K562 (cell line): ENCODE measurements around the gene PDCD6IP. TPM values are rescaled to one million over a fixed set of nuclear protein-coding genes. Genes with fewer than 3 reads are reported as not detected.

Source experiments
- ATAC-seq: fragments of 200-7000 bp; cut with Tn5 transposase; 3 replicates; pipeline ENCODE4 v1.9.1; 2020; ENCODE audit warnings: moderate library complexity
- Bru-seq: library from RNA; stranded (reverse); fragments of 400-500 nt; gene quantifications from one replicate; lab custom pipeline; 2021; lab: Mats Ljungman, UMichigan
- BruChase-seq, 2 experiments: library from RNA; stranded (reverse); fragments of 400-500 nt; gene quantifications; one replicate each; lab custom pipeline; 2021; lab: Mats Ljungman, UMichigan
- BruUV-seq: library from RNA; stranded (reverse); fragments of 400-500 nt; replicated peaks from 2 replicates; lab custom pipeline; 2021; lab: Mats Ljungman, UMichigan
- CTCF ChIA-PET: fragments of 300-600 bp; formaldehyde crosslinking; extraction: SDS; loops from one replicate; lab custom pipeline; 2021; ENCODE audit warnings: low intra/inter-chr PET ratio; lab: Yijun Ruan, JAX
- POLR2A ChIA-PET: fragments of 300-600, 350-650 bp; sonication (Branson Sonifier 250); formaldehyde crosslinking; extraction: SDS; loops from one replicate; lab custom pipeline; 2021; ENCODE audit warnings: antibody characterized with exemption, inconsistent platforms; lab: Yijun Ruan, JAX
- DNase-seq, 4 experiments: peaks; one replicate each; pipeline versions ENCODE4 v3.0.0 to v3.0.0-alpha.2; 2011 to 2018; ENCODE audit warnings: low spot score in 3 of 4, mixed read lengths in 3 of 4; ENCODE audit errors: extremely low read depth in 1 of 4
- FAIRE-seq: peaks from 2 replicates; lab custom pipeline; 2011; peaks lifted over from hg19 to GRCh38; lab: Jason Lieb, UNC
- H2AFZ ChIP-seq: 2 replicates; pipeline ENCODE4 v1.6.0; 2011; ENCODE audit warnings: low read depth, low read length, control low read depth, inconsistent platforms
- H3K27ac ChIP-seq: fragments of 200-600 bp; 3 replicates; pipeline ENCODE4 v1.8.0; 2011; ENCODE audit warnings: low read depth, mild to moderate bottlenecking, control low read depth, inconsistent platforms, low read length, moderate library complexity, mixed read lengths; ENCODE audit errors: extremely low read depth
- H3K27me3 ChIP-seq, 2 experiments: fragments of 300-600 bp in 1 of 2; 2 replicates in 1 of 2; 3 replicates in 1 of 2; pipeline versions ENCODE4 v1.6.0 to v1.8.0; 2011; ENCODE audit warnings: inconsistent platforms in 2 of 2, low read length in 2 of 2, mild to moderate bottlenecking in 1 of 2, mixed read lengths in 1 of 2, moderate library complexity in 1 of 2; ENCODE audit not compliant: control insufficient read depth in 2 of 2, insufficient read depth in 2 of 2
- H3K36me3 ChIP-seq: fragments of 300-600 bp; 3 replicates; pipeline ENCODE4 v1.8.0; 2011; ENCODE audit warnings: mild to moderate bottlenecking, low read length, inconsistent platforms; ENCODE audit not compliant: control insufficient read depth, insufficient read depth
- H3K4me1 ChIP-seq, 2 experiments: fragments of 200-600 bp in 1 of 2; replicated peaks in 1 of 2; 2 replicates in 1 of 2; 3 replicates in 1 of 2; pipeline versions ENCODE4 v1.5.1 to v1.8.0; 2011; ENCODE audit warnings: inconsistent platforms in 2 of 2, low read length in 2 of 2, mild to moderate bottlenecking in 1 of 2, mixed read lengths in 1 of 2, moderate library complexity in 1 of 2; ENCODE audit not compliant: control insufficient read depth in 2 of 2, insufficient read depth in 2 of 2
- H3K4me2 ChIP-seq: 2 replicates; pipeline ENCODE4 v1.6.1; 2011; ENCODE audit warnings: low read length, control low read depth, inconsistent platforms, mixed read lengths; ENCODE audit not compliant: insufficient read depth
- H3K4me3 ChIP-seq: fragments of 200-600 bp; sonication (generic), shearing (Covaris generic); 2 replicates; pipeline ENCODE4 v1.5.1; 2016; ENCODE audit warnings: control low read depth, inconsistent platforms
- H3K79me2 ChIP-seq: fragments of 200-600 bp; 3 replicates; pipeline ENCODE4 v1.8.0; 2011; ENCODE audit warnings: low read length, inconsistent platforms; ENCODE audit not compliant: control insufficient read depth, insufficient read depth
- H3K9ac ChIP-seq, 2 experiments: 2 replicates each; pipeline versions ENCODE4 v1.6.0 to v1.6.1; 2011; ENCODE audit warnings: low read depth in 2 of 2, low read length in 2 of 2, control low read depth in 1 of 2, inconsistent platforms in 1 of 2, mild to moderate bottlenecking in 1 of 2, mixed read lengths in 1 of 2; ENCODE audit not compliant: insufficient read depth in 1 of 2
- H3K9me1 ChIP-seq: one replicate; pipeline ENCODE4 v1.6.0; 2011; ENCODE audit warnings: inconsistent platforms, mild to moderate bottlenecking, low read length, moderate library complexity; ENCODE audit not compliant: control insufficient read depth, insufficient read depth
- H3K9me3 ChIP-seq: replicated peaks from 2 replicates; pipeline ENCODE4 v1.5.1; 2011; ENCODE audit warnings: low read depth, low read length, inconsistent platforms; ENCODE audit not compliant: control insufficient read depth, insufficient read depth
- H4K20me1 ChIP-seq: replicated peaks from 2 replicates; pipeline ENCODE4 v1.6.1; 2011; ENCODE audit warnings: low read length, inconsistent platforms, mixed read lengths; ENCODE audit not compliant: control insufficient read depth, insufficient read depth
- GTF2F1 ChIP-seq: IDR thresholded peaks from 2 replicates; pipeline ENCODE4 v1.6.1; 2011; ENCODE audit warnings: low read depth, low read length, improper control_type of control experiment
- ZNF280A ChIP-seq: fragments of 450-650 bp; IDR thresholded peaks from 2 replicates; pipeline ENCODE4 v1.6.1; 2018; ENCODE audit warnings: mild to moderate bottlenecking, low read depth; ENCODE audit not compliant: partially characterized antibody
- WGBS: fragments of 100-300 bp; shearing (Covaris generic); methylation state at CpG from one replicate; pipeline ENCODE4 v1.1.6; 2016; ENCODE audit warnings: low coverage, mixed read lengths; ENCODE audit not compliant: insufficient coverage; ENCODE audit errors: missing lambda C conversion rate; 5-methylcytosine and 5-hydroxymethylcytosine counted together
- in situ Hi-C: fragments of 300-500 bp; cut with MboI; formaldehyde crosslinking; loops from 4 replicates; pipeline ENCODE4 v1.15.0; 2018; ENCODE audit warnings: inconsistent platforms, mixed read lengths
- intact Hi-C: fragments of 100-400 bp; cut with micrococcal nuclease; formaldehyde crosslinking; loops from 2 replicates; pipeline ENCODE4 v1.14.2; 2022
- long read RNA-seq, 3 experiments: library from polyadenylated mRNA in 2 of 3; library from RNA in 1 of 3; unstranded in 2 of 3; stranded (forward) in 1 of 3; transcript quantifications; one replicate each; pipeline ENCODE4 v2.0.0, GENCODE V29; 2019 to 2022
- polyA minus RNA-seq, 3 experiments: library from RNA; depleted of rRNA, polyadenylated mRNA; stranded (reverse); fragments of >200 nt; gene quantifications; 2 replicates each; pipeline ENCODE4 v1.2.3, GENCODE V29; 2011
- polyA plus RNA-seq, 8 experiments: library from polyadenylated mRNA; depleted of rRNA in 4 of 8; stranded (reverse) in 5 of 8; unstranded in 3 of 8; fragments of >200 nt; fragmentation: Nextera tagmentation in 2 of 8; fragmentation: Illumina TruSeq in 1 of 8; extraction: Ambion mirVana in 2 of 8; extraction: Trizol in 1 of 8; gene quantifications; 2 replicates each; pipeline versions ENCODE4 v1.2.1 to v1.2.3, GENCODE V29; 2011 to 2014; ENCODE audit warnings: inconsistent platforms in 1 of 8, missing spikeins in 1 of 8
- total RNA-seq, 7 experiments: library from RNA; depleted of rRNA in 6 of 7; stranded (reverse); fragments of >200 nt in 6 of 7; fragmentation: Illumina TruSeq in 2 of 7; extraction: Trizol in 2 of 7; gene quantifications; 2 replicates each; pipeline versions ENCODE4 v1.2.1 to v1.2.3, GENCODE V29; 2011 to 2021; ENCODE audit warnings: low replicate concordance in 1 of 7

The PDCD6IP gene
- total RNA-seq (2011; cell fraction: chromatin; rRNA removed; ENCODE audit: low replicate concordance), result 160 and 344 TPM in 2 replicates
- total RNA-seq (2011; cell fraction: nucleolus; rRNA removed), result 122 and 124 TPM in 2 replicates
- total RNA-seq (2011; cell fraction: nucleoplasm; rRNA removed), result 160 and 236 TPM in 2 replicates
- 118 and 141 TPM in 2 replicates for total RNA-seq (2014; rRNA removed)
- 163 and 187 TPM in 2 replicates for total RNA-seq (2014; rRNA removed; fragmentation: Illumina TruSeq; extraction: Trizol)
- 158 and 168 TPM in 2 replicates for total RNA-seq (2015; rRNA removed; fragmentation: Illumina TruSeq; extraction: Trizol)
- 265 and 302 TPM in 2 replicates for total RNA-seq (2021)
- 275 and 299 TPM in 2 replicates for polyA plus RNA-seq (2011; rRNA removed)
- polyA plus RNA-seq (2011; cell fraction: cytosol; rRNA removed), result 109 and 253 TPM in 2 replicates
- 419 and 457 TPM in 2 replicates for polyA plus RNA-seq (2011; cell fraction: nucleus; rRNA removed)
- polyA plus RNA-seq (2012), result 121 and 225 TPM in 2 replicates
- 90.9 and 107 TPM in 2 replicates for polyA plus RNA-seq (2014; fragmentation: Illumina TruSeq; extraction: Trizol)
- 10 to 100 TPM; 40.2 to 57.6 TPM for polyA plus RNA-seq (2014; fragmentation: Nextera tagmentation; extraction: Ambion mirVana)
- 90.5 and 122 TPM in 2 replicates for polyA plus RNA-seq (2014; rRNA removed)
- 221 and 245 TPM in 2 replicates for polyA minus RNA-seq (2011; rRNA and poly(A)+ RNA removed)
- 240 and 262 TPM in 2 replicates for polyA minus RNA-seq (2011; cell fraction: cytosol; rRNA and poly(A)+ RNA removed)
- polyA minus RNA-seq (2011; cell fraction: nucleus; rRNA and poly(A)+ RNA removed), result 269 and 348 TPM in 2 replicates
- Bru-seq, nascent RNA, result percentile 93 among the genes with signal in this experiment
- percentile 95 among the genes with signal in this experiment for BruChase-seq, experiment 1, labeled RNA remaining after a 2-hour chase
- BruChase-seq, experiment 2, labeled RNA remaining after a 6-hour chase, result percentile 95 among the genes with signal in this experiment
- long read RNA-seq, experiment 1, full-length matches to known transcripts, result 208 of 374 reads
- long read RNA-seq, experiment 1, partial matches to known transcripts, result 145 of 374 reads
- long read RNA-seq, experiment 1, other reads (novel, unspliced or antisense), result 21 of 374 reads
- long read RNA-seq, experiment 2, full-length matches to known transcripts, result 34 of 108 reads
- long read RNA-seq, experiment 2, partial matches to known transcripts, result 35 of 108 reads
- long read RNA-seq, experiment 2, other reads (novel, unspliced or antisense), result 39 of 108 reads
- long read RNA-seq, experiment 3, full-length matches to known transcripts, result 54 of 104 reads
- long read RNA-seq, experiment 3, partial matches to known transcripts, result 16 of 104 reads
- long read RNA-seq, experiment 3, other reads (novel, unspliced or antisense), result 34 of 104 reads

GRCh38 chr3:33798418-33799201 lies at the start of gene PDCD6IP:
Gene PDCD6IP, plus strand, starts transcription at chr3:33798630. Its CDS starts 99 bp downstream, at chr3:33798729.
- H3K9me1 ChIP-seq, result no peaks in the 10 kb centered on the region
- peak; percentile 82 for FAIRE-seq
- H3K4me2 ChIP-seq, result peak within 1 kb of the TSS; percentile 97
- TSS peak; percentile 60 for BruUV-seq
- peak within 1 kb of the TSS; percentile 81 for H3K4me3 ChIP-seq
- H3K36me3 ChIP-seq, result peaks cover 18% of the 10 kb centered on the region; the same call in 2 of the 3 replicates
- H2AFZ ChIP-seq, result peak within 1 kb of the TSS; percentile 95
- H4K20me1 ChIP-seq, result peaks cover 5% of the 10 kb centered on the region; the same call in 1 of the 2 replicates
- ChIA-PET POLR2A (interaction anchor here (0.6 to 4.6 kb wide), 18 partner anchors 8 to 1400 kb away, joined by 3 to 33 read pairs (median 4); no protein-coding TSS in a partner anchor), CTCF (interaction anchor here (0.6 kb wide), 1 partner anchor 15 kb away, joined by 3 read pairs; no protein-coding TSS in a partner anchor)
- no peaks in the 10 kb centered on the region for H3K27me3 ChIP-seq
- peaks cover 8% of the 10 kb centered on the region; the same call in 1 of the 2 replicates for H3K9me3 ChIP-seq
- H3K4me1 ChIP-seq, result peaks cover 6 to 18% of the 10 kb centered on the region in 2 experiments; a peak in 4 of 5 replicates
- H3K27ac ChIP-seq, result peak within 1 kb of the TSS; percentile 95
- peak; percentile 95 for ATAC-seq
- peak within 1 kb of the TSS; percentile 91 to 97 for H3K9ac ChIP-seq
- peak; percentile 95 to 97 (median 96) for DNase-seq
- in situ Hi-C loops (no loop called here), intact Hi-C loops (loop anchor here (10.0 kb wide), 2 partner anchors 136 to 684 kb away; partner anchors contain the start of gene CRTAP)
- WGBS, result 1% methylated on average over 61 of the region's 69 CpGs
- H3K79me2 ChIP-seq, result peaks cover 62% of the 10 kb centered on the region
- TF ChIP-seq ZNF280A (no peak), GTF2F1 (no peak)
